Neutrophil (primary cell): ENCODE measurements around the gene NR2F1-AS1.

Source experiments
- H3K27ac ChIP-seq: fragments of 200-600 bp; sonication (generic); 2 replicates; pipeline ENCODE4 v1.5.1; 2016; ENCODE audit warnings: mild to moderate bottlenecking, moderate library complexity
- H3K27me3 ChIP-seq: fragments of 200-600 bp; sonication (generic); 2 replicates; pipeline ENCODE4 v1.6.0; 2016; ENCODE audit warnings: mild to moderate bottlenecking
- H3K36me3 ChIP-seq: fragments of 200-600 bp; sonication (generic); 2 replicates; pipeline ENCODE4 v1.5.1; 2017
- H3K4me1 ChIP-seq, 2 experiments: fragments of 200-600 bp in 1 of 2; sonication (generic) in 1 of 2; 1 replicate in 1 of 2; 2 replicates in 1 of 2; pipeline versions ENCODE4 v1.5.1 to v1.6.1; 2013 to 2016; ENCODE audit warnings: low read depth in 1 of 2, low read length in 1 of 2, mild to moderate bottlenecking in 1 of 2, moderate library complexity in 1 of 2; ENCODE audit not compliant: control insufficient read depth in 1 of 2, insufficient read depth in 1 of 2
- H3K4me3 ChIP-seq, 2 experiments: fragments of 200-600 bp in 1 of 2; sonication (generic) in 1 of 2; 1 replicate in 1 of 2; 2 replicates in 1 of 2; pipeline ENCODE4 v1.5.1; 2013 to 2016; ENCODE audit warnings: low read depth in 1 of 2, low read length in 1 of 2, mild to moderate bottlenecking in 1 of 2, moderate library complexity in 1 of 2
- H3K9me3 ChIP-seq: fragments of 200-600 bp; sonication (generic); 2 replicates; pipeline ENCODE4 v1.5.1; 2016
- TF ChIP-seq, protein P1 (sequence below): fragments of 200-600 bp; sonication (generic); IDR thresholded peaks from 2 replicates; pipeline ENCODE4 v1.5.1; 2016; ENCODE audit warnings: antibody characterized with exemption

The NR2F1-AS1 gene

DNA sequence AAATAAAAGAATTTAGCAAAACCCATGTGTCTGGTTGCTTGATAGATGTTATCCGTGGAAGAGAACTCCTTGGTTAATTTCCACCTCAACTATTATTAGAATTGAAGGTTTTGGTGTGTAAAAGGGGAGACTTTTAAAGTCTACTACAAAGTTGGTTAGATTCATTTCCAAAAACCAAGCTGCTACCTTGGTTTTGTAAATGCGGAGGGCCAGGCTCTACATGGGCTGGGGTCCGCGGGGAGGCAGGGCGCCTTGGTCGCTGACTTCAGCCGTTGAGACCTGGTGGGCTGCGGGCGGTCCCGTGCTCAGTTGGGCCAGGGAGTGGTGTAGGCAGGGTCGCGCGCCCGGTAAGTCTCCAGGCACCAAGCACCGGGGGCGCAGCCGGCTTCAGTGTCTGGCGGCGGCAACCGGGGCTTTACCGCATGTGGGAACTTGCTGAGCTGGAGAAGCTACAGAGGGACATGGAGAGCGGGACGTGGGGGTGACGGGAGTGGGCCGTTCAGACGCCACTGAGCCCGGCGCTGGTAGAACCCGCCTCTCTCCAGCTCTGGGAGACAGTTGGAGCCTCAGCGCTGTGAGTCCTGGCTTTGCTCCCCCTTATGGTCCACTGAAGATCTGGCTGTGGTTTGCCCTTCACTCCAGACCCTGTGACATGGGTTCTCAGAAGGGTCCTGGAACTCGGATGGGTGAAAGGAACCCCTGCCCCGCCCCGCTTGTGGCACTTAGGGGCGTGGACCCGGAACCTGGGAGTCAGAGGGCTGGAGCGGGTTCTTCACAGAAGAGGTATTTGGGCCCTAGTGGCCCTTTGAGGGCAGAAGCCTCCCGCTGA is 13.8 kb upstream of the NR2F1-AS1 start:
- Histone ChIP-seq H3K36me3 (no peaks in the 10 kb centered on the region), H3K27me3 (peaks cover 100% of the 10 kb centered on the region), H3K4me1 (peaks cover 16 to 26% of the 10 kb centered on the region in 2 experiments), H3K27ac (no peak overlapping the region), H3K4me3 (no peak overlapping the region), H3K9me3 (peaks cover 4% of the 10 kb centered on the region)
- TF ChIP-seq, protein P1, sequence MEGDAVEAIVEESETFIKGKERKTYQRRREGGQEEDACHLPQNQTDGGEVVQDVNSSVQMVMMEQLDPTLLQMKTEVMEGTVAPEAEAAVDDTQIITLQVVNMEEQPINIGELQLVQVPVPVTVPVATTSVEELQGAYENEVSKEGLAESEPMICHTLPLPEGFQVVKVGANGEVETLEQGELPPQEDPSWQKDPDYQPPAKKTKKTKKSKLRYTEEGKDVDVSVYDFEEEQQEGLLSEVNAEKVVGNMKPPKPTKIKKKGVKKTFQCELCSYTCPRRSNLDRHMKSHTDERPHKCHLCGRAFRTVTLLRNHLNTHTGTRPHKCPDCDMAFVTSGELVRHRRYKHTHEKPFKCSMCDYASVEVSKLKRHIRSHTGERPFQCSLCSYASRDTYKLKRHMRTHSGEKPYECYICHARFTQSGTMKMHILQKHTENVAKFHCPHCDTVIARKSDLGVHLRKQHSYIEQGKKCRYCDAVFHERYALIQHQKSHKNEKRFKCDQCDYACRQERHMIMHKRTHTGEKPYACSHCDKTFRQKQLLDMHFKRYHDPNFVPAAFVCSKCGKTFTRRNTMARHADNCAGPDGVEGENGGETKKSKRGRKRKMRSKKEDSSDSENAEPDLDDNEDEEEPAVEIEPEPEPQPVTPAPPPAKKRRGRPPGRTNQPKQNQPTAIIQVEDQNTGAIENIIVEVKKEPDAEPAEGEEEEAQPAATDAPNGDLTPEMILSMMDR = no peak

DNA sequence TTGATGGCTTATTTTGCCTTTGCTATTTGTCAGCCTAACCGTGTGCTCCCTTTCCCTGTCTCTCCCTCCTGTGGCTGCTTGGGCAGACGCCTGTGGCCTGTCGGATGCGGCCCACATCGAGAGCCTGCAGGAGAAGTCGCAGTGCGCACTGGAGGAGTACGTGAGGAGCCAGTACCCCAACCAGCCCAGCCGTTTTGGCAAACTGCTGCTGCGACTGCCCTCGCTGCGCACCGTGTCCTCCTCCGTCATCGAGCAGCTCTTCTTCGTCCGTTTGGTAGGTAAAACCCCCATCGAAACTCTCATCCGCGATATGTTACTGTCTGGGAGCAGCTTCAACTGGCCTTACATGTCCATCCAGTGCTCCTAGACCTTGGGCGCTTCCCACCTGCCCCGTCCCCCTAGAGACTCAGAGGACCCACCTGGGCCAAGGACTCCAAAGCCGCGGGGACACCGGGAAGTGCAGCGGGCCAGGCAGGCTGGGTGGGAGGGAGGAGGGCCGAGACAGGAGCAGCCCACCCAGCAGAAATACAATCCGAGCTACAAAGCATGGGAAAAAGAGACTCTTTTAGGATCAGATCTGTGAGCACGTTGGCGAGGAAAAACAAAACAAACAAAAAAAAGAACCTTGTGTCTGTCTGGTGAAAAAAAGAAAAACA is 12.6 kb upstream of the NR2F1-AS1 start:
- Histone ChIP-seq H3K4me3 (no peak overlapping the region), H3K9me3 (peaks cover 4% of the 10 kb centered on the region), H3K4me1 (peaks cover 16 to 26% of the 10 kb centered on the region in 2 experiments), H3K27ac (no peak overlapping the region), H3K27me3 (peaks cover 100% of the 10 kb centered on the region), H3K36me3 (no peaks in the 10 kb centered on the region)
- TF ChIP-seq, protein P1 = no peak

DNA sequence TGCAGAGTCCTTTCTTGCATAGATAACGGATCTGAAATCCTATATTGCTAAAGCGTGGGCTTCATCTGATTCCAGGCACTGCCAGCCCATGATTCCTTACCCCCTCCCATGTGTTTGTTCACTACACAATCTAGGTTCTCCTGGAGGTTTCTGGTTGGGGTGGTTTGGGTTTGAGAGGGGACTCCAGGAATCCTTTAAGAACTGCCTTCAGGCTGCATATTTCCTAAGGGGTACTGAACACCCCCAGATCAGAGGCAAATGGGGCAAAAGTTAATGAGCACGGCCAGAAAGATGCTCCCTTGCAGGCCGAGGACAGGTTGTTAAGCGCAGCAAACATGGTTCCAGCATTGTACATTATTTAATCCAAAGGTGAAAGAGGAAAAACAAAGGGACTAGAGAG is 11.9 kb upstream of the NR2F1-AS1 start:
- TF ChIP-seq, protein P1 = no peak
- Histone ChIP-seq H3K36me3 (no peaks in the 10 kb centered on the region), H3K27me3 (peaks cover 100% of the 10 kb centered on the region), H3K9me3 (peaks cover 4% of the 10 kb centered on the region), H3K4me1 (peaks cover 16 to 28% of the 10 kb centered on the region in 2 experiments), H3K27ac (no peak overlapping the region), H3K4me3 (no peak overlapping the region)

DNA sequence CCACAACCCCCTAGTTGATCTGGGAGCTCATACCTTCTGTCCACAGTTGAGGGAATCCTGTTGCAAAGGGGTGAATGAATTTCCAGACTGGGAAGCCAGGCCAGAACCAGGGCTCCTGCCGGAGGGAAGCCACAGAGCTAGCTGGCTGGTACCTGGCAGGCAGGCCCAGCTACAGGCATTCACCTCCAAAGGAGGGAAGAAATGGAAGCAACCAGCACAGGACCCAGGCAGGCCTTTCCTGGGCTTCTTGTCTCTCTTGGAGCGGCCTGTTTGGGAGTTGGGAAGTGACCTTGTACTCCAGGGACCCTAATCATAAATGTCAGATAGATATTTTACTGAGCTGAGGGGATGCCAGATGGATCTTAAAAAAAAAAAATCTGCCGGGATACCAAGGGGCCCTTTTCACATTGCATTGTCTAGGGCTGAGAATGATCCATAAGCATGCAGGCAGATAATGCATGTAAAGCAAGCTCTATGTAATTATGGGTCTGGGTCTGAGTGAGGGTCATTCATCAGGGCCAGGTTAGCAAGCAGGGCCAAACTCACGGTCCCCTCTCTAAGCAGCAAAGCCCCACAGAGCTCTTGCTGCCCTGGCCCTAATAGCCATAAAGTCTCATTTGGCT is 10.4 kb upstream of the NR2F1-AS1 start:
- TF ChIP-seq, protein P1 = no peak
- Histone ChIP-seq H3K4me1 (peaks cover 3 to 16% of the 10 kb centered on the region in 2 experiments), H3K27me3 (peaks cover 100% of the 10 kb centered on the region), H3K4me3 (no peak overlapping the region), H3K9me3 (peaks cover 4% of the 10 kb centered on the region), H3K27ac (no peak overlapping the region), H3K36me3 (no peaks in the 10 kb centered on the region)

DNA sequence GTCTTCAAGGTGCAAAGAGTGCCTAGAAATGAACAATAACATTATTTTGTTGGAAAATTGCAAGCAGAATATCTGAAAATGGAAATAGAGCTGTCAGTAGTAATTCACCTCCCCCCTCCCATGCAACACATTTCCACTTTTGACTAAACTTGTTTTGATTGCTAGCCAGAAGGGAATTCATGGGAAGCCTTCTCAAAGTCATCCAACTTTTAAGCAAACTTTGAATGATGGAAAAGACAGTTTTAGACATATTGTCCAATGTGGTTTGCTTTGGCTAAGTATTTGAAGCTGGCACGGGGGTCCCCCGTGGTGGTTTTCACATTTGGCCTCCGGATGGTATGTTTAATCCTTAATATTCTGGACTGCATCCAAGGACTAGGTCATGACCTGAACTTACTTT is 9.5 kb upstream of the NR2F1-AS1 start:
- no peak overlapping the region for H3K4me3 ChIP-seq
- TF ChIP-seq, protein P1 = no peak

More for the DNA sequence above, 9.5 kb upstream of the NR2F1-AS1 start:
- H3K4me1 ChIP-seq = peaks cover 0 to 13% of the 10 kb centered on the region in 2 experiments
- no peaks in the 10 kb centered on the region for H3K36me3 ChIP-seq
- H3K9me3 ChIP-seq = no peaks in the 10 kb centered on the region
- H3K27me3 ChIP-seq = peaks cover 100% of the 10 kb centered on the region
- H3K27ac ChIP-seq = no peak overlapping the region
